ENCODE data around the gene DNMT1. TPM values are rescaled to one million over a fixed set of nuclear protein-coding genes. Genes with fewer than 3 reads are reported as not detected.

Gene DNMT1
- total RNA-seq, 1 experiment from 2014 or later: 227 TPM

- Histone ChIP-seq H2BK5ac (ENCODE audit: insufficient read length, low read length) (no peak overlapping the region), H2BK20ac (ENCODE audit: low read depth, low read length, poor library complexity, severe bottlenecking) (no peak overlapping the region), H2AFZ (ENCODE audit: low read length) (no peak overlapping the region), H3T11ph (ENCODE audit: low read length) (no peak overlapping the region), H2BK15ac (ENCODE audit: low read depth, low read length) (no peak overlapping the region; the same call in 1 of the 2 replicates), H2BK12ac (ENCODE audit: insufficient read length, low read depth, low read length) (no peak overlapping the region), H3K23me2 (ENCODE audit: insufficient read length, low read depth, low read length, poor library complexity, severe bottlenecking) (peaks cover 13% of the 10 kb centered on the region), H4K8ac (replicated peaks; ENCODE audit: insufficient read length, low read depth, low read length) (no peak overlapping the region), H3K9me3 (ENCODE audit: control insufficient read depth, low read depth, low read length) (no peaks in the 10 kb centered on the region), H4K5ac (ENCODE audit: insufficient read length, low read depth, low read length) (peak overlapping the region; percentile 91), H3K27ac (ENCODE audit: insufficient read length, low read depth, low read length) (no peak overlapping the region), H4K20me1 (ENCODE audit: control insufficient read depth, insufficient read depth, insufficient read length) (no peaks in the 10 kb centered on the region), H3K18ac (ENCODE audit: insufficient read length, low read depth, low read length) (peak overlapping the region; percentile 61), H3K9ac (ENCODE audit: extremely low read depth, insufficient read length, low read length) (peak overlapping the region; percentile 71), H3K4me1 (ENCODE audit: insufficient read depth, low read length) (no peaks in the 10 kb centered on the region), H3K56ac (ENCODE audit: insufficient read length, low read depth, low read length) (no peak overlapping the region), H3K27me3 (ENCODE audit: insufficient read depth, low read length) (no peaks in the 10 kb centered on the region), H3K79me2 (ENCODE audit: insufficient read depth, low read length) (no peaks in the 10 kb centered on the region), H3K79me1 (ENCODE audit: insufficient read depth, low read depth, low read length, poor library complexity, severe bottlenecking) (no peaks in the 10 kb centered on the region), H3K4ac (ENCODE audit: low read depth, low read length) (no peak overlapping the region; the same call in 1 of the 2 replicates), H3K4me2 (ENCODE audit: insufficient read depth, insufficient read length, low read length) (peak overlapping the region; percentile 49), H4K91ac (ENCODE audit: insufficient read length, low read depth, low read length) (peak overlapping the region; percentile 81), H3K23ac (ENCODE audit: insufficient read length, low read depth, low read length) (no peak overlapping the region), H2AK5ac (ENCODE audit: insufficient read length, low read length) (no peak overlapping the region), H2BK120ac (ENCODE audit: low read depth, low read length, poor library complexity, severe bottlenecking) (no peak overlapping the region), H3K14ac (ENCODE audit: insufficient read depth, low read length) (no peak overlapping the region; the same call in 1 of the 2 replicates)
- no peaks in the 10 kb centered on the region; the same call in none of the 2 replicates for H3K27me3 Mint-ChIP-seq (ENCODE audit: low read depth)
- peak overlapping the region; percentile 76 to 91 (median 89); a peak in 6 of 7 replicates for H3K27ac Mint-ChIP-seq
- no peak for DNase-seq
- H3K4me3 Mint-ChIP-seq: peak overlapping the region; percentile 72 to 84
- WGBS (ENCODE audit: extremely low coverage, insufficient read length, low lambda C conversion rate): no CpG with 5 or more reads among the region's 8 CpGs
- H3K4me1 Mint-ChIP-seq: peaks cover 8 to 16% of the 10 kb centered on the region in 2 experiments; a peak in 3 of 4 replicates
- TF ChIP-seq, protein P1, sequence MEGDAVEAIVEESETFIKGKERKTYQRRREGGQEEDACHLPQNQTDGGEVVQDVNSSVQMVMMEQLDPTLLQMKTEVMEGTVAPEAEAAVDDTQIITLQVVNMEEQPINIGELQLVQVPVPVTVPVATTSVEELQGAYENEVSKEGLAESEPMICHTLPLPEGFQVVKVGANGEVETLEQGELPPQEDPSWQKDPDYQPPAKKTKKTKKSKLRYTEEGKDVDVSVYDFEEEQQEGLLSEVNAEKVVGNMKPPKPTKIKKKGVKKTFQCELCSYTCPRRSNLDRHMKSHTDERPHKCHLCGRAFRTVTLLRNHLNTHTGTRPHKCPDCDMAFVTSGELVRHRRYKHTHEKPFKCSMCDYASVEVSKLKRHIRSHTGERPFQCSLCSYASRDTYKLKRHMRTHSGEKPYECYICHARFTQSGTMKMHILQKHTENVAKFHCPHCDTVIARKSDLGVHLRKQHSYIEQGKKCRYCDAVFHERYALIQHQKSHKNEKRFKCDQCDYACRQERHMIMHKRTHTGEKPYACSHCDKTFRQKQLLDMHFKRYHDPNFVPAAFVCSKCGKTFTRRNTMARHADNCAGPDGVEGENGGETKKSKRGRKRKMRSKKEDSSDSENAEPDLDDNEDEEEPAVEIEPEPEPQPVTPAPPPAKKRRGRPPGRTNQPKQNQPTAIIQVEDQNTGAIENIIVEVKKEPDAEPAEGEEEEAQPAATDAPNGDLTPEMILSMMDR (conservative IDR thresholded peaks at IDR 0.05): no peak
- no peaks in the 10 kb centered on the region for H3K36me3 Mint-ChIP-seq (ENCODE audit: insufficient read depth in 1 of 3, low read depth in 3 of 3)
- H3K9me3 Mint-ChIP-seq: no peaks in the 10 kb centered on the region; a peak in 1 of 5 replicates
Observed at GRCh38 chr19:10231612-10232228, 37.0 kb upstream of the DNMT1 start.

All from H9 (cell line).